Brain pericyte (primary cell): Measurements from ENCODE around the gene HERC3.

Experiments
- DNase-seq: peaks from one replicate; pipeline ENCODE4 v3.0.0-alpha.2; 2012; ENCODE audit warnings: low read depth, low spot score

HERC3 gene

DNA sequence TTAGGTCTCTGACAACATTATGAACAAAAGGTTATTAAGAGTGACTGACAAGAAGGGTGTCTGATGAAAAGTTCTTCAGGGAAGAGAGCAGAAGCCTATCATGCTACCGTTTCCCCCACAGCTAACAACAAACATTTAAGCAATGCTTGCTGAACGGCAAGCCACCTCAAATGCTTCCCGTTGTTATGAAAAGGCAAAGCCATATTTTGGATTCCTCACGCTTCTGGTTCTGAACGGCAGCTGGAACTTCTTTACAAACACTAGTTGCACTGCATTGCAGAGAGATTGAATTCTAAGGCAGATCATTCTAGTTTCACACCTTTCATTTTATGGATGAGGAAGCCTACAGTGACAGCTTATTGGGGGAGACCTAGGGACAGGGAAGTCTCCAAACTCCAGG, 153.9 kb downstream of the HERC3 start:
- DNase-seq, result no peak

DNA sequence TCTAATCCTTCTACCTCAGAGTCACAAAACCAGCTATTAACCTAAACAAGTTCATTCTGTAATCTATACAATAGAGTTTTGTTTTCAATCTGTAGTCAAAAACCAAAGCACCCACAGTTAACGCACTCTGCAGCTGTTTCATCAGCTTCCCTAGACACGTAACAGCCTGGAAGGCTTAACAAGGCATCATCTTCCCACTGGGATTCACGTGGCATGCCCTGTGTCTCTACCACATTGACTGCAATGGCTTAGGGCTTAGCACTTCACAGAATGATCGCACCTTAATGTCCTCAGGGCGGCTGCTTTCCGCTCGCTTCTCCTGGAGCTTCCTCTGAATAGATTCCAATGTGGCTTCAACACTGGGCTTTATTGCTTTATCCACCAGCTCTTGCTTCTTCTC, 155.1 kb downstream of the HERC3 start:
- no peak for DNase-seq

DNA sequence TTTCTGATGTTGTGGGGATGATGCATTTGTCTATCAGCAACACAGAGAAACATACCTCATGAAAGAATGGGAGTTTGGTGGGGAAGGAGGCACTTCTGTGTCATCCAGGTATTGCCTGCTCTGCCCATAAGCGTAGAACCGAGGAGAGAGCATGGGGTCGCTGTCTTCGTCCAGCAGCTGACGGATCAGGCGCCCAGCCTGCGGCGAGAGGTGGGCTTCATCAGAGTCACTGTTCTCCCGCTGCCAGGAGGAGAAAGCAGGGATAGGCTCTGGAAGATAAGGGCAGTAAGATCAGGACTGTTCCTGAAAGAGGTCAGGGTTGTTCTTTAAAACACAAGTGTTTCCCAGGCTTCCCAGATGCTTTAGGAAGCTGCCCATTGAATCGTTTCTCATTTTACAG, 158.1 kb downstream of the HERC3 start:
- DNase-seq, result no peak

DNA sequence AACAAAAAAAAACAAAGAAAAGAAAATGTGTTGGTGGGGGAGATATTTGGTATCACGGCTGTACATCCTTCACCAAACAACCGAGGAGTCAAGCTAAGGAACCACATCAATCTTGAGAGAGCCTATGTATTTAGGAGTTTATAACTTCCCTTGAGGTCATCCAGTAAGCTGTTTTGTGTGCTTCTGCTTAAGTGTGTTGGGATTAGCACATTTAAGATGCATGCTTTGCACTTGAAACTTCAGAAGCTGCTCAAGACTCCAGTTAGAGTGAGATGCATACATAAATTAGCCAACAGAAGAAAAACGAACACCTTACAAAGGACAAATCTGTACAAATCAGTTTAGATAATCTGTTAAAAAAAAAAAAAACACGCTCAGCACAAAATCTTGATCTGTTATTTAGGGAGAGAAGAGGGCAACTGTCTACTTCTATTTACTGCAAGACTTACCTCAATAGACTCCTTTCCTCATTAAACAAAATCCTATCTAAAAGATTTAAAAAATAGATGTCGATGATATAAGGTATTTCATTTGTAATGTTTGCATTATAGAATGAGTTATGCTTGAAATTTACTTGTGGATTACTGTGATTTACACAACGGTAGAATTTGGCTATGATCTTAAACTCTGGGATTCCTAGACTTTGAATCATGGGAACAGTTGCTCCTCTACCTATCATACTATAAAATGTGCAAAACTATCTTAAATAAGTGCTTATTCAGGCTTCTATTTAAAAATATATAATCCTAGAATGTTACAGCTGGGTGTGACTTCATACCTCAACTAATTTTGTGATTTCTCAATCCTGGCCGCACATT, 159.2 kb downstream of the HERC3 start:
- no peak for DNase-seq

DNA sequence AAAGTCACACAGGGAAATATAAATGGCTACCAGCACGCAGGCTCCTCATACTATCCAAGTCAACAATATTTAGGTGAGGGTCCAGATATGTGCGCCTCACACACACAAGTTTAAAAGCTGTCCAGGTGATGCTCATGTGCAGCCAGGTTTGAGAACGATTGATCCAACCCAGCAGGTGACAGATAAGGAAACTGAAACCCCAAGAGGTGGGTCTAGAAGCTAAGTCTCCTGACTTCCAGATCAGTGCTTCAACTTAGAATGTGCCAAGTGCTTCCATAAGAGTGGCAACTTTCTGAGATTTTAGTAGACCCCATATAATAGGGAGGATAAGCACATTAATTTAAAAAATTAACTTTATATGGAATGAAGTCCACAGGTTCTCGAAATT, 159.8 kb downstream of the HERC3 start:
- DNase-seq, result no peak

DNA sequence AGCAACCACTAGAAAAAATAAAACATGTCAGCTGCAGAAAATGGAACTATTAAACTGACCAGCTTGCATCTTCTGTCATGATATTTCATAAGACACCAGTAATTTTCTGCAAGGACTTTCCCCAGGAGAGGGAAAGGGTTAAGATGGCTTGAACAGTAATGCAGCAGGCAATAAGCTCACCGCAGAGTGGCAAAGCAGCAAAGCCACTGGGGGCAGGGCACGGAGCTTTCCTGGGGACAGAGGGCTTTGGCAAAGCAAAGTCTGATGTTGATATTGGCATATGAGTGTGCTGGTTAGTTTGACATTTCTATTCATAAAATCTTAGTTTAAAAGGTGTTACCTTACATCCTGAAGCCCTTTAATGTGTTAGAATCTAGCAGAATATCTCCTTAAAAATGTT, 160.5 kb downstream of the HERC3 start:
- no peak for DNase-seq

DNA sequence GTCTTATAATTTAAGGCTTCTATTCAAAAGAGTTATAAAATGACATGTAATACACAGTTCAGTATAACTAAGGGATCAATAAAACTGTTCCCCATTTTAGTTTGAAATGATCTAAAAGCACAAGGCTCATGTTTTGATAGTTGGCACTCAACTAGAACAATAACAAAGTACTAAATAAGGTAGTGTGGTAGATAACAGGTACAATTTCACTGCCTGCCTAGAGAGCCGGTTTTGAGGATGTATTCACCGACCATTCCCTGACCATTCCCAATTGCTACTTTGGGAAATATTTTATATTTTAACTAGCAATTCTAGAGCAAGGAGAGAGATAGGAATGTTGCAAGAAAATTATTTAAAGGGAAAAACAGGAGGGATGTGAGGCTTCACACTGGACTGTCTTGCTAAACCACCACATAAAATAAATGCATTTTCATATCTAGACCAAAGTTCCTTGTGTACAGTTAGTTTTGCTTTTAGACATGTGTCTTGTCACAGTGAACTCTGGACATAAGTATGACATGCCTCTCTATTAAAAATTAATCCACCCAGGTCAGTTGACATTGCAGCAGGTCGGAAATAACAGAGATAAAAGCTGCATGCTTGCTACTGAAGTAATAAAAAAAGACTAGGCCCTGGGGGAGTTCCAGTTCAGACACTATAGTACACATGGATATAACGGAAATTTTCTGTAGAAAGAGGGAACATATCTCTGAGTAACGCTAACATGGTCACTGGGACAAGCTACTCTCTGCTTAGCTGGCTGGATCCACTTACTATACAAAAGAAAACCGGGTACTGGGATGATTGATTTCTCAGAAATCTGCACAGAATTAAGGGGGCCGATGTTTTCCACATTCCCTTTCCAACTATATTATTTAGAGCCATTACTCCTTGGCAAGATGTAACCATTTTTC, 161.6 kb downstream of the HERC3 start:
- no peak for DNase-seq

DNA sequence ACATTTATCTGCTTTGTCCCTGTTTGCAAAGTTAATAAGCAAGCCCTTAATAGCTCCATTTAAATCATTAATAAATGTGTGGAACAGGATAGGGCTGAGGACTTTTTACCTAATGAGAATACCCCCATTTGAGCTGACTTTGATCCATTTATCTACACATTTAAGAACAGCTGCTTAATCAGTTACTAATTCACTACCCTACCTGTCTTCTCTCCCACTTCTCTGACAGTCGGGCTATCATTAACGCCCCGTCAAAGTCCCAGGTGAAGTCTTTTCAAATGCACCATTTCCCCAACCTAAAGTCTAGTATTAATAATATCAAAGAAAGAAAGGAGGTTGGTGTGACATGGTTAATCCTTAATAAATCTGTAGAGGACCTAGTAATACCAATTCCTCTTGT, 162.5 kb downstream of the HERC3 start:
- no peak for DNase-seq

DNA sequence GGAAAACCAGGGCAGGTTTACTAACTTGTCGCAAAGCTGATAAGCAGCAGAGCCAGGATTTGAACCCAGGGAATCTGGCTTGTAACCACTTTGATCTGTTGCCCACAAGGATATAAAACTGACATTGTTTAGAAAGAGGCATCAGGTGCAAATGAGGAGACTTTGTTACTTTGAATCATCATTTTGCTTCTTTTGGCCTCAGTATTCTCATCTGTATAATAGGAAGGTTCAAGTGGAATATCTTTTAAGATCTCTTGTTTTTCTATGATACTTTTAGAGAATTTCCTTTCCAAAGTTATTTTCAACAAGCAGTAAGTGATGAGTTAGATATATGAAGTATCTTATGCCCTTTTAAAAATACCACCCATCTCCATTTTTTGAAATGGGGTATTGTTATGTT, 163.2 kb downstream of the HERC3 start:
- no peak for DNase-seq

DNA sequence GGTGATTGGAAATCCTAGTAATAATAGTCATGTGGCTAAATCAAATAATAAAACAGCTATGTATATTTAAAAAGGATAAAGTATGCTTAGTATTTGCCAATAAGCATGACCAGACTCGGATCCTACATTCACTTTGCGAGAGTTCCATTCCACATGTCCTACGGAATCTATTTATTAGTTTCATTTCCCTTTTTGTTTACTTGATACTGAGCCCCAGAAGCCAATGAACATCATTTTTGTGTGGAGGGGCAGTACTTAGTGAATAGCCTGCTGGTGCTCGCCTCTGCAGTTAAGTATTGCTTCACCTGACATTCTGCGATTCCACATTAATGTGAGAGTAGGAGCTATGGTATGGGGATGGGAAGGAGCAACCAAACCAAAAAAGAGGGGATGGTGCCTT, 163.9 kb downstream of the HERC3 start:
- DNase-seq, result no peak

DNA sequence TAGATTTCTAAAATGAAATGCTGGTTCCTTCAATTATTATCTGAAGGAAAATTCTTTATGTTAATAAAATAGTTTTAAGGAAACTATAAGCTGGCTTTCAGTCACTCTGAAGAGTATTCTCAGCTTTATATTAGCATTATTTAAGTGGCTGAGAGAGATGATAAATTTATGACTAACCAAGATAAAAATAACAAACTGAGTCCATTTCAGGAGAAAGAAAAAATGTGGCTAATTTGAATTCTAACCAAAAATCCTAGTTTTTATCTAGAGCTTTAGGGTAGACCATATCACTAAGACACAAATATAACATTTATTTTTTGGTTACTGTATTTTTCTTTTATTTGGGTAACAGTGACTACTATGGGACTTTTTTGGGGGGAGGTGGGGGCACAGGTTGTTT, 164.8 kb downstream of the HERC3 start:
- no peak for DNase-seq

DNA sequence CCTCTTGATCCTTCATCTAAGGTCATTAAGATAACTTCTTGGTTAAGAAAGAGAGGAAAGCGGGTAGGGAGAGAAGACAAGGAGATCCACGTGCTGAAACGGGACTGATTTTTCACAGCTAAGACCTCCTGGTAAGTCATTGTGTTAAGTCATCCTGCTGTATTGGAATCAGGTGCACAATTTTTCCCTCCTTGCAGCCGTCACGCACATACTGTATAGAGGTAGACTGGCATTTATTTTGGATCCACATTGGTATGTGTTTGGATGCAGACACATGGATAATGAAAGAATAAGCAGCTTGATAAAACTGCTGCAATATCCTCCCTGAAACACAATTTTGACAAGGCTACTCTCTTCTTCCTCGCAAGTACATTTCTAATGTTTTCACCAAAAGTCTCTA, 165.5 kb downstream of the HERC3 start:
- DNase-seq, result no peak
